ENCODE results near the gene ZIC5. TPM values are rescaled to one million over a fixed set of nuclear protein-coding genes. Genes with fewer than 3 reads are reported as not detected.

Gene ZIC5
- total and polyA plus RNA-seq, 2 of the 13 experiments (the other 11 are each of a cell fraction or from before 2014, with no cell fraction given): 0.02 to 0.07 TPM

DNA sequence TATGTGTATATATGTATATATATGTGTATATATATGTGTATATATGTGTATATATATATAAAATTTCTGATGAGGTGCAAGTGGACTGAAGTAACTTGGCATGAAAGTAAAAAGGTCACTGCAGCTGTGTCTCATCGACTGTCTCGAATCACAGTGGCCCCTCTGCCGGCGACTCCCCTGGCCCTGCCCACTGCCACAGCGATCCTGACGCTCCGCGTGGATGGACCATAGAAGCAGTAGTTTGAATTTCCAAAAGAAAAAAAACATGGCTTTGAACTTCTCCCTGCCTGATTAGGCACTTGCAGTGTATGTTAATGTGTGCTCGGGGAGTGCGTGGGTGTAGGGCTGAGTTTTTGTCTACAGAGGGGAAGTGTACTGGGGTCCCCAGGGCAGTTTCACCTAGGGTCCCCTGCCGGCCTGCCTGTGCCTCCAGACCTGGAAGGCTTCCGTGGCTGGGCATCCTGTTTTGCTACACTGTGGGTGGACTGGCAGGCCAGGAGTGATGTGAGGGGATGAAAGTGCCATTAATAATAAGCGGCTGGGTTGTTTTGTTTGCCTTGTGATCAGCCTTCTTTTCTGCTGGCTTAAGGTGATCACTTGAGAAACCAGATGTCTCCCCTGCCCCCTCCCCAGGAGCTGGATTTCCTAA, 10.8 kb downstream of the ZIC5 start:
- peaks cover 34% of the 10 kb centered on the region for H3K4me1 ChIP-seq (ENCODE audit: insufficient read depth, low read length)
- H3K79me2 ChIP-seq (ENCODE audit: insufficient read depth, low read length): no peaks in the 10 kb centered on the region
- H3K9me3 ChIP-seq (ENCODE audit: low read length): no peaks in the 10 kb centered on the region
- FAIRE-seq (no peak), ATAC-seq (no peak), DNase-seq (ENCODE audit: low spot score) (no peak)
- WGBS (ENCODE audit: low lambda C conversion rate): 51% methylated on average over 13 of the region's 13 CpGs
- intact Hi-C loops (cut with micrococcal nuclease; ENCODE audit: unreplicated experiment) (no loop called here), in situ Hi-C loops (cut with HindIII; ENCODE audit: extremely low pct_ligation_motif_present, low pct_unique_long_range_greater_than_20kb) (no loop called here)
- BruUV-seq (replicated peaks): no TSS peak
- CTCF ChIA-PET (ENCODE audit: low intra/inter-chr PET ratio, low total read pairs): no interaction called here
- H3K27me3 ChIP-seq (ENCODE audit: control insufficient read depth in 1 of 2, insufficient read depth in 2 of 2, low read length in 2 of 2): peaks cover 5 to 50% of the 10 kb centered on the region in 2 experiments
- POLR2A ChIA-PET: no interaction called here
- TF ChIP-seq HOXA9 (CRISPR knock-in tag; IDR thresholded peaks at IDR 0.05; ENCODE audit: borderline replicate concordance) (no peak), KLF6 (CRISPR knock-in tag; IDR thresholded peaks at IDR 0.05) (no peak)
- TF ChIP-seq, protein P1, sequence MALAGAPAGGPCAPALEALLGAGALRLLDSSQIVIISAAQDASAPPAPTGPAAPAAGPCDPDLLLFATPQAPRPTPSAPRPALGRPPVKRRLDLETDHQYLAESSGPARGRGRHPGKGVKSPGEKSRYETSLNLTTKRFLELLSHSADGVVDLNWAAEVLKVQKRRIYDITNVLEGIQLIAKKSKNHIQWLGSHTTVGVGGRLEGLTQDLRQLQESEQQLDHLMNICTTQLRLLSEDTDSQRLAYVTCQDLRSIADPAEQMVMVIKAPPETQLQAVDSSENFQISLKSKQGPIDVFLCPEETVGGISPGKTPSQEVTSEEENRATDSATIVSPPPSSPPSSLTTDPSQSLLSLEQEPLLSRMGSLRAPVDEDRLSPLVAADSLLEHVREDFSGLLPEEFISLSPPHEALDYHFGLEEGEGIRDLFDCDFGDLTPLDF (CRISPR knock-in tag; IDR thresholded peaks at IDR 0.05): no peak
- TF ChIP-seq, protein P2, sequence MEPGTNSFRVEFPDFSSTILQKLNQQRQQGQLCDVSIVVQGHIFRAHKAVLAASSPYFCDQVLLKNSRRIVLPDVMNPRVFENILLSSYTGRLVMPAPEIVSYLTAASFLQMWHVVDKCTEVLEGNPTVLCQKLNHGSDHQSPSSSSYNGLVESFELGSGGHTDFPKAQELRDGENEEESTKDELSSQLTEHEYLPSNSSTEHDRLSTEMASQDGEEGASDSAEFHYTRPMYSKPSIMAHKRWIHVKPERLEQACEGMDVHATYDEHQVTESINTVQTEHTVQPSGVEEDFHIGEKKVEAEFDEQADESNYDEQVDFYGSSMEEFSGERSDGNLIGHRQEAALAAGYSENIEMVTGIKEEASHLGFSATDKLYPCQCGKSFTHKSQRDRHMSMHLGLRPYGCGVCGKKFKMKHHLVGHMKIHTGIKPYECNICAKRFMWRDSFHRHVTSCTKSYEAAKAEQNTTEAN (CRISPR knock-in tag; conservative IDR thresholded peaks at IDR 0.05): no peak
- H3K4me2 ChIP-seq (ENCODE audit: low read depth, low read length): no peak overlapping the region
- H3K4me3 ChIP-seq (replicated peaks in 1 of 3; ENCODE audit: insufficient read depth in 1 of 3, low read depth in 2 of 3, low read length in 3 of 3): no peak overlapping the region
- no peaks in the 10 kb centered on the region for H4K20me1 ChIP-seq (ENCODE audit: insufficient read depth, low read length)
- H2AFZ ChIP-seq (ENCODE audit: low read length): no peak overlapping the region
- no peak overlapping the region for H3K27ac ChIP-seq (ENCODE audit: extremely low read length, insufficient read depth, low read length)
- no peaks in the 10 kb centered on the region for H3K36me3 ChIP-seq (replicated peaks in 1 of 2; ENCODE audit: control insufficient read depth in 1 of 2, insufficient read depth in 2 of 2, low read length in 2 of 2)
- no peak overlapping the region for H3K9ac ChIP-seq (ENCODE audit: insufficient read depth, low read depth, low read length)
